Endothelial cell (in vitro differentiated cells): ENCODE results near the gene PMP22. TPM values are rescaled to one million over a fixed set of nuclear protein-coding genes. Genes with fewer than 3 reads are reported as not detected.
A peak's percentile ranks its signal among the peaks of the same experiment; 100 is the strongest.

Experiments used
- DNase-seq: peaks from one replicate; pipeline ENCODE4 v3.0.0; 2021; ENCODE audit warnings: low spot score
- H3K27ac Mint-ChIP-seq: one replicate; pipeline ENCODE4 v1.8.0; 2021; ENCODE audit warnings: mixed read lengths, inconsistent platforms; ENCODE audit not compliant: unreplicated experiment
- H3K27me3 Mint-ChIP-seq: one replicate; pipeline ENCODE4 v1.8.0; 2021; ENCODE audit warnings: mild to moderate bottlenecking, moderate library complexity, mixed read lengths, inconsistent platforms; ENCODE audit not compliant: unreplicated experiment
- H3K36me3 Mint-ChIP-seq: one replicate; pipeline ENCODE4 v1.8.0; 2021; ENCODE audit warnings: mild to moderate bottlenecking, low read depth, mixed read lengths, inconsistent platforms; ENCODE audit not compliant: unreplicated experiment
- H3K4me1 Mint-ChIP-seq: one replicate; pipeline ENCODE4 v1.8.0; 2021; ENCODE audit warnings: mild to moderate bottlenecking, mixed read lengths, inconsistent platforms; ENCODE audit not compliant: unreplicated experiment
- H3K4me3 Mint-ChIP-seq: one replicate; pipeline ENCODE4 v1.8.0; 2021; ENCODE audit warnings: mild to moderate bottlenecking, mixed read lengths, inconsistent platforms; ENCODE audit not compliant: unreplicated experiment
- H3K9me3 Mint-ChIP-seq: one replicate; pipeline ENCODE4 v1.8.0; 2021; ENCODE audit warnings: mixed read lengths, inconsistent platforms; ENCODE audit not compliant: unreplicated experiment
- total RNA-seq: library from RNA; stranded (reverse); fragmentation: NEBNext Ultra II Directional; extraction: Animal tissue kit (Norgen Biotek cat#: 25700); gene quantifications from one replicate; pipeline ENCODE4 v1.2.1, GENCODE V29; 2021; ENCODE audit not compliant: unreplicated experiment
- TF ChIP-seq, protein P1 (sequence below): fragments of 200-600 bp; sonication (generic); IDR thresholded peaks from one replicate; pipeline ENCODE4 v1.5.0; 2021; ENCODE audit warnings: antibody characterized with exemption; ENCODE audit not compliant: unreplicated experiment

PMP22 gene
- total RNA-seq, 1 donor from 2014 or later: 314 TPM

DNA sequence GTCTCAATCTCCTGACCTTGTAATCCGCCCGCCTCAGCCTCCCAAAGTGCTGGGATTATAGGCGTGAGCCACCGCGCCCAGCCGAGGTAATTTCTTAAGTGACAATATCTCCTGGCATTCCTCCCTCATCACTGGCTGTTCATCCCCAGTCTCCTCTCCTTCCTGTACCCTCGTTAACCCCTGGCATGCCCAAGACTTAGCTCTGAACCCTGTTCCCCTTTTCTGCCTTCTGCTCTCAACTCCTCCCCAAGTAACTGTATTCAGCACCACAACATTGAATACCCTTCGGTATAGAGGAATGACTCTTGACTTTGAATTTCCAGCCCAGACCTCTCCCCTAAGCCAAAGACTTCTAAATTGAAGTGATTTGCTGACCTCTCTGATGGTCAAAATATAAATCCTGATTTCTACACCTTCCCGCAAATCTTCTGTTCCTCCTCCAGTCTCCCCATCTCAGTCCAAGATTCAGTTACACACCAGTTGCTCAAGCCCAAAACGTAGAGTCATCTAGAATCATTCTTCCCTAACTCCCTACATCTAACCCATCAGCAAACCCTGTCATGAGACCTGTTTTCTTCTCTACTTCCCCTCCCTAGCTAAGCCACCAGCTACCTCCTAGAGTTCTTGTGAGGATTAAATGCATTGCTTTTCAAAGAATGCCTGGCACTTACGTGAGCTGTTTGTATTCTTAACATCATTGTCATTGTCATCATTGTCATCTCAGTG, 14.8 kb downstream of the PMP22 start:
- H3K27me3 Mint-ChIP-seq: no peaks in the 10 kb centered on the region
- no peak overlapping the region for H3K4me3 Mint-ChIP-seq
- peaks cover 23% of the 10 kb centered on the region for H3K36me3 Mint-ChIP-seq
- DNase-seq: no peak
- H3K9me3 Mint-ChIP-seq: no peaks in the 10 kb centered on the region
- peaks cover 38% of the 10 kb centered on the region for H3K4me1 Mint-ChIP-seq
- H3K27ac Mint-ChIP-seq: no peak overlapping the region
- TF ChIP-seq, protein P1, sequence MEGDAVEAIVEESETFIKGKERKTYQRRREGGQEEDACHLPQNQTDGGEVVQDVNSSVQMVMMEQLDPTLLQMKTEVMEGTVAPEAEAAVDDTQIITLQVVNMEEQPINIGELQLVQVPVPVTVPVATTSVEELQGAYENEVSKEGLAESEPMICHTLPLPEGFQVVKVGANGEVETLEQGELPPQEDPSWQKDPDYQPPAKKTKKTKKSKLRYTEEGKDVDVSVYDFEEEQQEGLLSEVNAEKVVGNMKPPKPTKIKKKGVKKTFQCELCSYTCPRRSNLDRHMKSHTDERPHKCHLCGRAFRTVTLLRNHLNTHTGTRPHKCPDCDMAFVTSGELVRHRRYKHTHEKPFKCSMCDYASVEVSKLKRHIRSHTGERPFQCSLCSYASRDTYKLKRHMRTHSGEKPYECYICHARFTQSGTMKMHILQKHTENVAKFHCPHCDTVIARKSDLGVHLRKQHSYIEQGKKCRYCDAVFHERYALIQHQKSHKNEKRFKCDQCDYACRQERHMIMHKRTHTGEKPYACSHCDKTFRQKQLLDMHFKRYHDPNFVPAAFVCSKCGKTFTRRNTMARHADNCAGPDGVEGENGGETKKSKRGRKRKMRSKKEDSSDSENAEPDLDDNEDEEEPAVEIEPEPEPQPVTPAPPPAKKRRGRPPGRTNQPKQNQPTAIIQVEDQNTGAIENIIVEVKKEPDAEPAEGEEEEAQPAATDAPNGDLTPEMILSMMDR: no peak

DNA sequence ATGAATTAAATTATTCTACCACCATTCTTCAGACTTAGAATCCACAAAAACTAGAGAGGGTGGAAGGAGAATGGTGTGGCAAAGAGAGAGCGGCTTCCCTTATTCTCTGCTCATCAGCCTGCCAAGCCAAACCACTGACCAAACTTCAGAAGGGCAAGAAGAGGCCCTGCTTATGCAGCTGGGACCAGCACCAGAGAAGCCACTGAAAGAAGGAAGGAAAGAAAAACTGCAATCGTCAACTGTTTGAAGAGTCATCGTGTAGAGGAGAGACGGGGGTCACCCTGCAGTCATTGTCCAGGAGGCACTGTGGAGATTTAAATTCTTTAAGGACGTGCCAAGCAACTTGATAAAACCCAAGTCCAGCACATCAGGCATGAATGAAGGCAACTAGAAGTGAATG, 15.6 kb downstream of the PMP22 start:
- Mint-ChIP-seq H3K27me3 (no peaks in the 10 kb centered on the region), H3K9me3 (no peaks in the 10 kb centered on the region), H3K36me3 (peaks cover 18% of the 10 kb centered on the region), H3K4me3 (no peak overlapping the region), H3K27ac (no peak overlapping the region), H3K4me1 (peaks cover 44% of the 10 kb centered on the region)
- DNase-seq: no peak
- TF ChIP-seq, protein P1: no peak

DNA sequence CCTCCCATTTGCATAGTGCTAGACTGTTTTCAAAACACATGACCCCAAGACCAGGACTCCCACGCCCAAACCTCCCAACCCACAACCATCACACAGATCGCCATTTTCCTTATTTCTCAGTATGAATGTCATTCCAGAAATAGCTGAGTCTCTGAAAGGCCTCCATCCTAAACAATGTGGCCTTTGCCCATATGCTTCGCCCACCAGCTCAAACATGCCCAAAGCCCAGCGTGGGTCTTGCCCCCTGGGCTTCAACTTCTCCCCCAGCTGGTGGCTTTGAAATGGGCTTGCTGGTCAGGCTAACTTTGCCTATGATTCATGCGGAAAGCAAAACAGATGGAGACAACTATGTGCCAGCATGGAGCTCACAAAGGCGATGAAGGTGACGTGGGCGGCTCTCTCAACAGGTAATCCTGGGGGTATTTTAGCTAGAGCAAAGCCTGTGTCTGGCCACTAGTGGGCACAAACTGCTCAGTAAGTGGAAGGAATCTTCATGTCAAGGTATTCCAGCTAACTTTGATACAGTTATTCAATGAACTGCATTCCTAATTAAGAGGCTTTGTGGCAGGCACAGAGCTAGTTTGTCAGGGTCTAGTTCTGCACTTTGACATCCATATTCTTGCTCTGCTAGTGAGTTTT, 17.1 kb downstream of the PMP22 start:
- H3K4me1 Mint-ChIP-seq: peaks cover 33% of the 10 kb centered on the region
- no peak for DNase-seq
- no peak overlapping the region for H3K4me3 Mint-ChIP-seq
- peaks cover 18% of the 10 kb centered on the region for H3K36me3 Mint-ChIP-seq
- H3K27ac Mint-ChIP-seq: peak overlapping the region; percentile 24
- TF ChIP-seq, protein P1: peak; percentile 30
- no peaks in the 10 kb centered on the region for H3K27me3 Mint-ChIP-seq
- no peaks in the 10 kb centered on the region for H3K9me3 Mint-ChIP-seq

DNA sequence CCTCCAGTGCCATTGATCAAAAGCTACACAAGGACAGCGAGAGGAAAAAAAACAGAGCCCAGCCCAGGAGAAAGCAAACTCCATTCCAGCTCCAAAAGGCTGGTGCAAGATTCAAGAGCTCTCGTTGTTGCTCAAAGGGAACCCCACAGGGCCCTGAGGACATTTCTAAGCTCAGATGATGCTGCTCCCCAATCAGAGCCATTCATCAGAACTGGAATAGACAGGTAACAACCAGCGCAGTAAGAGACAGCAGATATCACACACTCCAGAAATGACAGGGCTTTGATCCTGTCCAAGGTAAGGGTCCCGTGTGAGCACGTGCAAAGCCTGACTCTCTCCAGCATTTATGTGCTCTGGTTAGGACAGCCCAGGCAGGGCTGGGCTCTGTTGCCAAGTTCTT, 20.1 kb downstream of the PMP22 start:
- TF ChIP-seq, protein P1: no peak
- Mint-ChIP-seq H3K4me3 (no peak overlapping the region), H3K27ac (peak overlapping the region; percentile 14), H3K36me3 (peaks cover 29% of the 10 kb centered on the region), H3K4me1 (peaks cover 30% of the 10 kb centered on the region), H3K9me3 (no peaks in the 10 kb centered on the region), H3K27me3 (no peaks in the 10 kb centered on the region)
- no peak for DNase-seq

DNA sequence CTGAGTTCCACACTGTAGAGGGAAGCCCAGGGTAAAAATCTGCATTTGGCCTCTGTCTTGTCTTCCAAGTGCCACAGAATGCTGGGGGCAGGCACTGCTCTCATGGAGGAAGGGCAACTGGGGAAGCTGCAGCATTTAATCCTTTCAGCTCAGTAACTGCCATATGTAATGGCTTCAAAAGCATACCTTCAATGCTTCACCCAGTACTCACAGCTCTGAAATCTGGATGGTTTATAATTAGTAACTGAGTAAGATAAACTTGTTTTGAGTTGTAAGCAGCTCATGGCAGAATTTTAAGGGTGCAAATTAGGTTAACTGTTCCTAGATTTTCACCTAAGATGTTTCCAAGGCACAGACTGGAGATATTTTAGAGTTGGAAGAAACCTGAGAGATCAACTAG, 24.5 kb downstream of the PMP22 start:
- Mint-ChIP-seq H3K27me3 (no peaks in the 10 kb centered on the region), H3K4me3 (no peak overlapping the region), H3K4me1 (peaks cover 25% of the 10 kb centered on the region), H3K27ac (no peak overlapping the region), H3K36me3 (peaks cover 40% of the 10 kb centered on the region), H3K9me3 (no peaks in the 10 kb centered on the region)
- no peak for DNase-seq
- TF ChIP-seq, protein P1: no peak
